GM12864 (cell line): Measurements from ENCODE around the gene PLCB4.

ENCODE experiments used
- DNase-seq: peaks from one replicate; pipeline ENCODE4 v3.0.0-alpha.2; 2011; ENCODE audit warnings: low read depth
- H3K4me3 ChIP-seq: 2 replicates; pipeline ENCODE4 v1.5.1; 2011; ENCODE audit warnings: mild to moderate bottlenecking, low read depth, low read length, control low read depth
- CTCF ChIP-seq: IDR thresholded peaks from 2 replicates; pipeline ENCODE4 v1.5.1; 2011; ENCODE audit warnings: low read depth, mild to moderate bottlenecking, moderate library complexity, low read length, control low read depth, inconsistent platforms; ENCODE audit errors: missing control alignments

The PLCB4 gene

GRCh38 chr20:9136114-9136513 lies 67.2 kb downstream of the PLCB4 start:
- H3K4me3 ChIP-seq: no peak overlapping the region
- no peak for TF ChIP-seq CTCF
- no peak for DNase-seq

- DNase-seq: no peak
- no peak for TF ChIP-seq CTCF
- H3K4me3 ChIP-seq: no peak overlapping the region
Measured at GRCh38 chr20:9137001-9137400, 68.1 kb downstream of the PLCB4 start.

- DNase-seq: no peak
- TF ChIP-seq CTCF: no peak
- H3K4me3 ChIP-seq: no peak overlapping the region
Measured at GRCh38 chr20:9139106-9139833, 70.4 kb downstream of the PLCB4 start.

- no peak for TF ChIP-seq CTCF
- no peak for DNase-seq
- H3K4me3 ChIP-seq: no peak overlapping the region
Measured at GRCh38 chr20:9140162-9140760, 71.4 kb downstream of the PLCB4 start.

GRCh38 chr20:9141070-9141469 lies 72.2 kb downstream of the PLCB4 start:
- no peak for TF ChIP-seq CTCF

GRCh38 chr20:9141921-9142320 lies 73.0 kb downstream of the PLCB4 start:
- DNase-seq: no peak
- H3K4me3 ChIP-seq: no peak overlapping the region
- no peak for TF ChIP-seq CTCF

More at GRCh38 chr20:9141070-9141469, 72.2 kb downstream of the PLCB4 start:
- no peak for DNase-seq
- no peak overlapping the region for H3K4me3 ChIP-seq

- H3K4me3 ChIP-seq: no peak overlapping the region
- no peak for DNase-seq
- no peak for TF ChIP-seq CTCF
Measured at GRCh38 chr20:9142809-9143208, 73.9 kb downstream of the PLCB4 start.
